ENCODE results near the gene GPX7.

The GPX7 gene

DNA sequence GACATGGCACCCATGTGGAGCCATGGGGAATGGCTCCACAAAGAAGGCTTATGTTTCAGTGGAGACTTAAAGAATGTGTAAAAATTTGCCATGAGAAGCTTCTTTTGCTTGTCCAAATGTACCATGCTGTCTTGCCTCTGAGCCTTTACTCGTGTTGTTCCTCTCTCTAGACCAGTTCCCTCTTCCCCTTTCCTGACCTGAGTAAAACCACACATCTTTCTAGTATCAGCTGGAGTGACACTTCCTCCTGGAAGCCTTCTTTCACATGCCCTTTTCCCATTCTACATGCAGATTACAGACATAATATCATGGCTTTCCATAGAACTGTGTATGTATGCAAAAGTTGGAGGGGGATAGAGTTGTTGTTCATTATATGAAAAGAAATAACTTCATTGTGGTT is 13.6 kb upstream of the GPX7 start:
- DNase-seq: no peak

DNA sequence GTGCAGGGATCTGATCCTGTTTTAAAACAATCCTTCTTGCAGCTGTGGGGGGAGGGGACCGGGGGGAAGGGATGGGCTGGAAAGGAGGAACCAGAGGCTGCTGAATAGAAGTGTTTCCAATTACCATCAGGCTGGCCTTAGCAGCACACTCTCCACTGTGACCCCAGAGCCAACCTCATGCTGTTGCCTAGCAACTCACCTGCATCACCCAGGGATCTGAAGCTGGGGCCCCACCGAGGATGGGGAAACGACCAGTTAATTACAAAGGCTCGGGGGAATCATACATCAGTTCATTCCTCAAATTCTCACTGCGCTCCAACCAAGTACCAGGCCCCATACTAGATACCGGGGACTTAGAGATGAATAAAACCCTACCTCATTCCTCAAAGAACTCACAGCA is 11.9 kb upstream of the GPX7 start:
- DNase-seq: no peak

DNA sequence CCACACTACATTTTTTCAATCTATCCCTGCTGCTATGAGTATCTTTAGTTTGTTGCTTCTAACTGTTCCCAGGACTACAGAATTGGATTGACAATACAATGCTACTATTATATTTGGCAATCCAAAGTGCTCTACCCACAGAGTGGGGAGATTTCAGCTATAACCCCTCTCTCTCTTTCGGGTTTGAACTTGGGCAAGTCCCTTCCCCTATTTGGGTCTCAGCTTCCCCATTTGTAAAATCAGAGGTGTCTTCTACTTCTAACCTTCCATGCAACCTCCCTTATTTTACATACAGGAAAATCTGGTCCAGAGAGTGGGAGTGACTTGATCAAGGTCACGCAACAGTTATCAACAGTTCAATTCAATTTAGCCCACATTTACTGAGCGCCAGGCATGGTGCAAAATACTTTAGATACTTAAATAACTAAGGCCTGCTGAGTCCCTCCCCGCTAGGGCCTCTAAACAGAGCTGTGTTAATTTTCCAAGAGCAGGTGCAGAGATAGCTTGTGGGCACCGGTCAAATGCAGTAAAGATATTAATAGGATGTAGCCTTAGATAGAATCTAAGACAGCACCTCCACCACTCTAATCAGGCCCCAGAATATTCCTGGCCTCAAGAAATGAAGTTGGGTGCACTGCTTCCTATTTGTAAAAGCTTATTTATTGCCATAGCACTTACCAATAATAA is 9.4 kb upstream of the GPX7 start:
- DNase-seq: no peak

DNA sequence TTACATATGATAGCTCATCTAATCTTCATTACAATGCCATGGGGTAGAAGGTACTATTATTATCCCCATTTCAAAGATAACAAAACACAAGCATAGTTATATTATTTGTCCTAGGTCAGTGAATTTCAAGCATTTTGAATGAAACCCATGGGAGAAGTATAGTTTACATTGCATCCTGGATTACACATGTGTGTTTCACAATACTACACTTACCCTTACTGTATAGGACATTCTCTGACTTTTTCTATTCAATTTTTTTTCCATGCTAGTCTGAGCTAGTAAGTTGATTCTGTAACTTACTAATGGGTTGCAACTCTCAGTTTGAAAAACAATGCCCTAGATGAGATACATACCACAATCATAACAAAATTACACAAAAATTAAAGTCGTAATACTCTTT is 8.7 kb upstream of the GPX7 start:
- no peak for DNase-seq

DNA sequence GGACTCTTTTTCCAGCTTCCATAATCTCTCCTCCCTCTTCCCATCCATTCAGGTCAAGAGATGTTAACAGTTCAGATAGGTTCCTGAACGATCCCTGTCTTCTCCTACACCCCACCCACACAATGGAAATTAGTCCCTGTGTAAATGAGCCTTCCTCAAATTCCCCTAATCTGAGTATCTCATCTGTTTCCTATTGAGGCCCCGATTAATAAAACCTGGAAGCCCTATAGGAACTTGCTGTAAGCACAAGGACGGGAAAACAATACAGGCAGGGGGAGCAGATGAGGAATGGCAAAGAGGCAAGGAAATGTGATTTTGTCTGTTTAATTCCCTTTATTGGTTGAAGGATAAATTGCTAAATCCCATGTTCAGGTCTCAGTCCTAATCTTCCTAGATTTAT is 7.1 kb upstream of the GPX7 start:
- DNase-seq: no peak

DNA sequence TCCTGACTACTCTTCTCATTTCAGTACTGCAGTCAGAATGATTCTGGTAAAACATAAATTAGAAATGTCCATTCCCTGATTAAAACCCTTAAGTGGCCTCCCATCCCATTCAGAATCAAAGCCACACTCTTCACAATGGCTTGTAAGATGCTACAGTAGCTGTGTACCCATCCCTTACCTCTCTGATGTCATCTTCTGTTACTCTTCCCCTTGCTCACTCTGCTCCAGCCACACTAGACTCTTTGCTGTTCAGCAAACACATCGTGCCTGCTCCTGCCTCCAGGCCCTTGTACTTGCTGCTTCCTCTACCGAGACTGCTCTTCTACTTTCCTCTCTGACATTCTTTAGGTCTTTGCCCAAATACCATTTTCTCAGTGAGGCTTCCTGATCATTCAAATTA is 4.3 kb upstream of the GPX7 start:
- no peak for DNase-seq

DNA sequence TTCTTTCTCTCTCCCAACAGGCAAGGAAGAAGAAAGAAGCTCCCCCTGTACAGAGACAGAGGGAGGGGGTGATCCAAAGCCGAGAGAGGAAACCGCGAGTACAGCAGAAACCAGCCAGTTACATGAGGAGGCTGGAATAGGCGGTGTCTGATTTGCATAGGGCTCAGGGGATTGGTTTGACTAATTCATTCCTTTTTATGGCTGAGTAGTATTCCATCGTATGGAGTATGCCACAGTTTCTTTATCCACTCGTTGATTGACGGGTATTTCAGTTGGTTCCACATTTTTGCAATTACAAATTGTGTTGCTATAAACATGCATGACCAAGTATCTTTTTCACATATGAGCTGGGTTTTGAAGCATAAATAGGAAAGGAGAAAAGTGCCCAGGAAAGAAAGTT is 3.4 kb upstream of the GPX7 start:
- DNase-seq: no peak

DNA sequence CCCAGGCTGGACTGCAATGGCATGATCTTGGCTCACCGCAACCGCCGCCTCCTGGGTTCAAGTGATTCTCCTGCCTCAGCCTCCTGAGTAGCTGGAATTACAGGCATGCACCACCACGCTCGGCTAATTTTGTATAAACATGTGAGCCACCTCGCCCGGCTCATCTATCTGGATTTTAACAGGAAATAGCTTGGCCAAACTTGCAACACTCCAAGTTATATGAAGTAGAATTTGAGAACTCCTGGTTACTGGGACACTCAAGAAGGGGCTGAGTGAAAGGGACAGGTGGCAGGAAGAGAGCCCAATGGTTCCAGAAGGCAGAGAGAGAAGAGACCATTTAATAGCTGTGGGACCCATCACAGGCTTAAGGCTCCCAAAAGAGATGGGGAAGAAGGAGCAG is 2.9 kb upstream of the GPX7 start:
- no peak for DNase-seq

DNA sequence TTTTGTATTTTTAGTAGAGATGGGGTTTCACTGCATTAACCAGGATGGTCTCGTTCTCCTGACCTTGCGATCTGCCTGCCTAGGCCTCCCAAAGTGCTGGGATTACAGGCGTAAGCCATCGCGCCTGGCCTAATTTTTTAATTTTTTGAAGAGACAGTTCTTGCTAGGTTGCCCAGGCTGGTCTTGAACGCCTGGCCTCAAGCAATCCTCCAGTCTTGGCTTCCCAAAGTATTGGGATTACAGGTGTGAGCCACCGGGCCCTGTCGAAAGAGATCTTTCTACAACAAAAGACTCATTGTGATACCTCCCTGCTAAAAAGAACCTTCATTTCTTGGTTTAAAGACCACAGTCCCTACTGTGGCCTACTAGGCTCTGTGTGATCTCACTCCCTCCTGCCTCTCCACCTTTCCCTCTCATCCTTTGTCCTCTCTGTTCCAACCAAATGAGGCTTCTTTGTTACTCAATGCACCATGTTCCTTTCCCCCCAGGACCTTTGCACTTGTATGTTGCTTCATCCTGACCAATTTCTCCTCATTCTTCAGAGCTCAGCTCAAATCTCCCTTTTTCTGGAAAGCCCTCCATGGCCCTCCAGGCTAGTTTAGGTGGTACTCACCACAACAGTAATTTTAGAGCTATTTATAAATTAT is 1.5 kb upstream of the GPX7 start:
- DNase-seq: no peak

DNA sequence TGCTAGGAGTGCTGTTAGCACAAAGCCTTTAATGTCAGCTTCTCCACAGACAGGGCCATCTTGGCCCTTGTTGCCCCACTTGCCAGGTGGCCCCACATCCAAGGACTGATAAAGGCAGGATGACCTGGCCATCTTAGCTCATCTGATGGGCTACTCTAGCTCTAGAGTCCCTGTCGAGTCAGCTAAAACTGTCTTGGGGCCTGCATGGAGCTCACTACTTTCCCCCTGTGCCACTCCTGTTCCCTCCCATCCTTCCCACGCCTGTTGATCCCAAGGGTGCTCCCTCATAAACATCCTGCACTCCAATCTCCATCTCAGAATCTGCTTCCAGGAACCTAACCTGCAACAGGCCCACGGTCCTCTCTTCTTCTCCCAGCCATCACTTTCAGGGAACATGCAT is 652 bp upstream of the GPX7 start:
- peak; percentile 19 for DNase-seq

DNA sequence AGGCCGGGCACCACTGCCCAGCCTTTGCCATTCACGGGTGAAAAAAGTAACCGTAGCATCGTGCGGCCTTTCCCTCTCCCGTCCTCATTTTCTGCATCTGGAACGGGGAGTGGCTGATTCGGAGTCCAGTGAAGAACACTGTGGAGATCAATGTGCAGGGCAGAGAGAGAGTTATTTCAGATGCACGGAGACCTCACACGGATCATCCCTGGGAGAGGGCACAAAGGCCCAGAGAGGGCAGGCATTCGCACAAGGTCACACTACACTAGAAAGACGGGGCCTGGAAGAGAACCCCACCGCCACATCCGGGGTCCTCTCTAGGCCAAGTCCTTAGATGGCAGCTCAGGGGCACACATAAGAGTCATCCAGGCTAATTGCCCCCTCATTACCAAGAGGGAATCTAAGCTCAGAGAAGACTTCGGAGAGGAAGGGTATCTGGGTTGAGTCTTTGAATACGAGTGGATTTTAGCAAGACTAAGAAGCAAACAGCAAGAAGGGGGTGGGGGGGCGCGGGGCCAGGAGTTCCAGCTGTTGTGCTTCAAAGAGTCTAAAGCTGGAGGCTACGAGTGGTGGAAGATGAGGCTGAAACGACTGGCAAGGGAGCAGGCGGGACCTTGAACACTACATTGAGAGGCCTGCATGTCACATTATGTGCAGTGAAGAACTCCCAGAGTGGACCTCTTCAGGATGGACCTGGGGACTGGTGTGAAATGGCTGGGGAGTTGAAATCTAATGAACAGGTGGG is 857 bp downstream of the GPX7 start:
- peak; percentile 43 for DNase-seq

DNA sequence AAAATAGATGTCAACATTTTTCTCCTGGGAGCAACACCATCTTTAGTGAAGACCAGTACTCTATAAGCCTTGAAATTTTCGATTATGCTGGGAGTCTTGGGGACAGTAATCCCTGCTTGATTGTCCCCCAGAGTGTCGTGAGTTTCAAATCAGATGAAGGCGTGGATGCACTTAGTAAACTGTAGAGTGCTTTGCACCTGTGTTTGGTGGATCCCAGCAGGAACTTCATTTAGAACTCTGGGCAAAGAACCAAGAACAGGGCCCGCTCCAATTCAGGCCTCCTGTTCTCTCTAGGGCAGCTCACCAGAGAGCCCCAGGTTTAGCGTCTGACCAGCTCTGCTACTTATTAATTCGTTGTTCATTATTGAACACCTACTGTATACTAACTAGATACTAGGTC is 1.5 kb downstream of the GPX7 start:
- no peak for DNase-seq

DNA sequence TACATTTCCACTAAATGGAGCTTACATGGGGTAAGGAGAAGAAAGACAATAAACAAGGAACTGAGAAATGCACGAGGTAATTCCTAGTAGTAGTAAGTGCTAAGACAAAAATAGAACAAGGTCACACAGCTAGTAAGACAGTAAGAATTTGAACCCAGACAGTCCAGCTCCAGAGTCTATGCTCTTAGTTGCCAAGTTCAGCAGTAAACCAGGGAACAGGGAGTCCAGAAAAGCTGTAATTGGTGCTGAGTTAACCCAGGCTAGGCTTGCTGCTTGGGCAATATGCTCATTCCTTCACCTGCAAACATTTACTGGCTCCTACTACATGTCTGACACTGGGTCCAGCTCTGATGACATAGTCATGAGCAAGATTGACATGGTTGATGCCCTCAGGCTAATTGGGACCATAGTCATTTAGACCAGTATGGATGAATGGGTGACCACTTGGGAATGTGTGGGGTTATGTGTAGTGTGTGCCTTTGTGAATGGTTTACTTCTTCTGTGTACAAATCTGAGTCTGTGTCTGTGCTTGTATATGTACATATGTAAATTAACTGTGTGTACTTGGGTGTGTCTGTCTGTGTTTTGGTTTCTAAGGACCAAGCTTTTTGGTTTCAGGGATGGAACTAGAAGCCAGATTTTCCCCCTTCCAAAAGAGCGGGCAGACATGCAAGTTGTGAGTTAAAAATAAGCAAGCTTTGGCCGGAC is 2.0 kb downstream of the GPX7 start:
- no peak for DNase-seq

DNA sequence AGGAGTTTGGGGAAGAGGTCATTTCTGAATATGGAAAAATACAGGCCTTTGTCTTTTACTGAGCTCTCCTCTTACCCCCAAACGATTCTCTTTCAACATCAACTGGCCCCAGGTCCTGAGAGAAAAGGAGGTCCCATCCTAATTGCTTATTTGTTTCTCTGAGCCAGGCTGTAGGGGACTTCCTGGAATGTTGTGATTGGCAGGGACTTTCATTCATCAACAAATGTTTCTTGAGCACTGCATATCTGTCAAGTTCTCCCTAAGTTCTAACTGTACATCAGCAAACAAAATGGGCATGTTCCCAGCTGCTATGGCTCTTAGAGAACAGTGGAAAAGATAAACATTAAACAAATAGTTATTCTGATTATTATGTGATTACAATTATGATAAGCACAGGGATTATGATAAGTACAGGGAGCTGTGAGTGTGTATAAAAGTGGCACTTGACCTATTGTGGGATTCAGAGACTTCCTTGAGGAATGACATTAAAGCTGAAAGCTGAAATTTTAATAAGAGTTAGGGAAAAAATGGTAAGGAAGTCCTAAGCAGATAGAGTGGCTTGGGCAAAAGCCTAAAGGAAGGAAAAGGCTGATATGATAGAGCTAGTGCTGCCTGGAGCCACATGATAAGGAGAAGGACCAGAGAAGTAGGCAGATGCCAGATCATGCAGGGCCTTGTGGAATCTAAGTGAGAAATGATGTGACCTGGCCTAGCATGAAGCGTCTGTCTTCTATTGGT is 11.6 kb downstream of the GPX7 start:
- DNase-seq: no peak

DNA sequence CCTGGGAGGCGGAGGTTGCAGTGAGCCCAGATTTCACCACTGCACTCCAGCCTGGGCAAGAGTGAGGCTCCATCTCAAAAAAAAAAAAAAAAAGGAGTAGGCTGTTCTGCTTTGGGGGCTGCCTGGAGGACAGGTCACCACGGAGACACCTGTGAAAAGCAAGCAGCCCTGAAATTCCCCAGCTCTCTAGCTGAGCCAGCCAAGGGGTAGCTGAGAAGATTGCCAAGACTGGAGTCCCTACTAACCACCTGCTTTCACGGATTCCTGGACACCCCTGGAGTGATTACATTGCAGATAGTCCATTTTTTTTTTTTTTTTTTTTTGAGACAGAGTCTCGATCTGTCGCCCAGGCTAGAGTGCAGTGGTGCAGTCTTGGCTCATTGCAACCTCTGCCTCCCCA is 12.5 kb downstream of the GPX7 start:
- no peak for DNase-seq

DNA sequence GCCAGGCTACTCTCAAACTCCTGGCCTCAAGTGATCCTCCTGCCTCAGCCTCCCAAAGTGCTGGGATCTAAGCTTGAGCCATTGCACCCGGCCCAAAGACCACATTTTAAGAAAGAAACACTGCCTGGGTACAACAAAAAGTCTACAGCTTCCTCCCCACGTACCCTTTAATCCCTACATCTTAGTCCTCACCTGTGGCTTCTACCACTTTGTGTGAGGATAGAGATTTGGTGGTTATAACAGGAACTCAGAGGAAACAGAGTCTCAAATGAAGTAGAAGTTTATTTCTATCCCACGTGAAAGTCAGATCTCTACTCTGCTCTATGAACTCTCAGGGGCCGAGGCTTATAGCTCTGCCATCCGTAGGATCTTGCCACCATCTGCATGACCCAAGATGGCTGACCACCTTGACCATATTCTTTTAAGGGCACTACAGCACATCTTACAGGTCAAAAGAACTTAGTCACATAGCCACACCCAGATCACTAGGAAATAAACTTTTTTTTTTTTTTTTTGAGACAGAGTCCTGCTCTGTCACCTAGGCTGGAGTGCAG is 13.4 kb downstream of the GPX7 start:
- no peak for DNase-seq

DNA sequence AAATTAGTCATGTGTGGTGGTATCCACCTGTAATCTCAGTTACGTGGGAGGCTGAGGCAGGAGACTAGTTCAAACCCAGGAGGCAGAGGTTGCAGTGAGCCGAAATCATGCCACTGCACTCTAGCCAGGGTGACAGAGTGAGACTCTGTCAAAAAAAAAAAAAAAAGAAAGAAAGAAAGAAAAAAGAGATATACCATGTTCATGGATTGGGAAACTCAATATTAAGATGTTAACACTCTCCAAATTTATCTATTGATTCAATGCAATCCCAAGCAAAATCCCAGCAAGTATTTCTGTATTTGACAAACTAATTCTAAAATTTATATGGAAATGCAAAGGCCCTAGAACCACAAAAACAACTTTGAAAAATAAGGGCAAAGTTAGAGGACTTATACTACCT is 19.8 kb downstream of the GPX7 start:
- no peak for DNase-seq

DNA sequence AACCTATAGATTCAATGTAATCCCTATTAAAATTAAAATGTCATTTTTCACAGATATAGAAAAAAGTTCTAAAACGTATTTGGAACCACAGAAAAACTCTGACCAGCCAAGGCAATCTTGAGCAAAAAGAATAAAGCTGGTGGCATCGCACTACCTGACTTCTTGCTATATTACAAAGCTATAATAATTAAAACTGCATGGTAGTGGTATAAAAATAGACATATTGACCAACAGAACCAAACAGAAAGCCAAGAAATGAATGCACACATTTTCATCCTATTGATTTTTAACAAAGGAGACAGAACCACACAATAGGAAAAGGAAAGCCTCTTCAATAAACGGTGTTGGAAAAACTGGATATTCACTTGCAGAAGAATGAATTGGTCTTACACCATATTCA is 21.6 kb downstream of the GPX7 start:
- DNase-seq: no peak

DNA sequence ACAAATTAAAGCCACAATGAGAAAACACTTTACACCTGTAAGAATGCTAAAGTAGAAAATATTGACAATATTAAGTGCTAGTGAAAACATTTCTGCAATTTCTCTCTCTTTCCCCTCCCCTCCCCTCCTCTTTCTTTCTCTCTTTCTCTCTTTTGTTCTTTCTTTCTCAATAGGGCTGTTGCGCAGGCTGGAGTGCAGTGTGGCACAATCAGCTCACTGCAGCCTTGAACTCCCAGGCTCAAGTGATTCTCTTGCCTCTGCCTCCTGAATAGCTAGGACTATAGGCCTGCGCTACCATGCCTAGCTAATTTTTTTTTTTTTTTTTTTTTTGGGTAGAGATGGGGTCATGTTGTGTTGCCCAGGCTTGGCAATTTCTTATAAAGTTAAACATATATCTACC is 24.9 kb downstream of the GPX7 start:
- no peak for DNase-seq

DNA sequence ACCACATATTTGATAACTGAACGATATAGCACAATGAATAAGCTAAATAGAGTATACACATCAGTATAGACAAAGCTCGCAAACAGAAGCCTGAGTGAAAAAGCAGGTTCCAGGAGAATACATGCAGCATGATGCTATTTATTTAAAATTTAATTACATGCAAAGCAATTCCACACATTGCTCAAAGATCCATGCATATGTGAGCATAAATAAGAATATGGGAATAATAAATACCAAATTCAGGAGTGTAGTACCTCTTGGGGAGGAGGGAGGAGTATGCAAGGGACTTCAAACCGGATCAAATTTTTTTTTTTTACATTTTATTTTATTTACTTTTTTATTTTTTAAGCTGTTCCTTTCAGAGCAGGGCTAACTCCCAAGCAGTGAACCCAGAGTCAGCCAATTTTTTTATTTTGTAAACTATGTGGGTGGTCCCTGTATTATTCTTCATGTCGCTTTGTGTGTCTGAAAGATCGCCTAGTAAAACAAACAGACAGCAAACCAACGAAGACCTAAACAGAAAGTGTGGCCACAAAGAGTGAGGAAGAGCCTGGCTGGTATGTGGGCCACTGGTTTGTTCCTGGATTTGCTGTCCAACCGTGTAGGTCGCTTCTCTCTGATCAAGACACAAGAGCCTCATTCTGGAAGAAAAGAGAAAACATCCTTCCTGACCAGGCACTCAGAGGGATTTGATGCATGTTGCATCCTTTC is 26.6 kb downstream of the GPX7 start:
- DNase-seq: no peak

DNA sequence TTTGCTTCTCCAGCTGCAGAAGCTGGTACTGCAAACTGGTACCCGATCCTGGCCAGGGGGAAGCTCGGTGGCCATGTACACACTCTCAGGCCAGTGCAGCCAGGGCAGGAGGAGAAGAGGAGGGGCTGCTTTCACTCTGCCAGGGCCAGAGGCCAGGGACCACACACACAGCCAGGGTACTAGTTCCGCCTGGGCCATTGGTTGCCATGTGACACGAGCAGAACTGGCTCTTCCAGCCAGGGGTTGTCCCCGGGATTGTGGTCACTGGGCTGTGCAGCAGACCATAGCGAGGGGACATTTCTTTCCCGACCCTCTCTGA is 27.1 kb downstream of the GPX7 start:
- DNase-seq: no peak

DNA sequence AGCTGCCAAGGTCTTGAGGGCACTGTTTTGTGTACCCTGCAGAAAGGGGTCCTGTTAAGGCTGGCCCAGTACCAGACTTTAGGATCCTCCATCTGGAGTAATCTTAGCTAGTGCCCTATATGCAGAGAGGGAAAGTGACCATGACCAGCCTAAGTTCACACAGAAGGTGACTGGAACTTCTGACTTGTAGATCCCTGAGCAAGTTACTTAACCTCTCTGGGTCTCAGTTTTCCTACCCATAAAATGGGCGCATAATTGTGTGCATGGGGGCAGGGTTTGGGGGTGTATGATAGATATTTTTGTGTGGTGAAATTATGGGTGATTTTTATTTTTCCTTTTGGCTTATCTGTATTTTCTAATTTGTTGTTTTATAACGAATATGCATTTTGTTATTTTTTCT is 27.5 kb downstream of the GPX7 start:
- no peak for DNase-seq
